ENCODE data around the gene HBG2. TPM values are rescaled to one million over a fixed set of nuclear protein-coding genes. Genes with fewer than 3 reads are reported as not detected.

HBG2 gene
- total RNA-seq, 4 donors from 2014 or later, result not detected

GRCh38 chr11:5224538-5225479 lies 29.8 kb downstream of the HBG2 start:
- WGBS, 2 donors, result 74 to 83% methylated on average over 6 of the region's 6 CpGs
- Histone ChIP-seq H3K4me3 (replicated peaks in 1 of 3) (no peak overlapping the region), H3K9me3 (no peaks in the 10 kb centered on the region), H3K36me3 (no peaks in the 10 kb centered on the region), H3K27me3 (no peaks in the 10 kb centered on the region), H3K4me1 (no peaks in the 10 kb centered on the region), H3K27ac (no peak overlapping the region)
- TF ChIP-seq CTCF (IDR thresholded peaks at IDR 0.05), result no peak
- intact Hi-C loops (cut with DNase I), result no loop called here
- no peak for DNase-seq

- no peaks in the 10 kb centered on the region for H3K9me3 ChIP-seq
- 84 to 85% methylated on average over 1 of the region's 1 CpG for WGBS, 2 donors
- no peak for DNase-seq
Measured at GRCh38 chr11:5223686-5224085, 30.9 kb downstream of the HBG2 start.

GRCh38 chr11:5223146-5223545 lies 31.4 kb downstream of the HBG2 start:
- no peaks in the 10 kb centered on the region for H3K9me3 ChIP-seq
- no peaks in the 10 kb centered on the region for H3K36me3 ChIP-seq
- H3K27ac ChIP-seq, result no peak overlapping the region
- TF ChIP-seq CTCF (IDR thresholded peaks at IDR 0.05) (no peak), POLR2A (IDR thresholded peaks at IDR 0.05) (no peak)
- DNase-seq, result no peak
- WGBS, 2 donors, result 91 to 93% methylated on average over 6 of the region's 6 CpGs
- no peaks in the 10 kb centered on the region for H3K27me3 ChIP-seq
- no peak overlapping the region for H3K4me3 ChIP-seq (replicated peaks in 1 of 3)
- H3K4me1 ChIP-seq, result no peaks in the 10 kb centered on the region
- intact Hi-C loops (cut with DNase I), result no loop called here

More at GRCh38 chr11:5223686-5224085, 30.9 kb downstream of the HBG2 start:
- Histone ChIP-seq H3K36me3 (no peaks in the 10 kb centered on the region), H3K4me1 (no peaks in the 10 kb centered on the region), H3K27ac (no peak overlapping the region), H3K27me3 (no peaks in the 10 kb centered on the region), H3K4me3 (replicated peaks in 1 of 3) (no peak overlapping the region)
- intact Hi-C loops (cut with DNase I), result no loop called here
- TF ChIP-seq CTCF (IDR thresholded peaks at IDR 0.05) (no peak), POLR2A (IDR thresholded peaks at IDR 0.05) (no peak)

GRCh38 chr11:5210376-5210885 lies 44.1 kb downstream of the HBG2 start:
- WGBS, 2 donors, result 38 to 49% methylated on average over 7 of the region's 7 CpGs

More at GRCh38 chr11:5210376-5210885, 44.1 kb downstream of the HBG2 start:
- no peak overlapping the region for H3K4me3 ChIP-seq (replicated peaks in 1 of 3)
- no peaks in the 10 kb centered on the region for H3K9me3 ChIP-seq
- H3K36me3 ChIP-seq, result no peaks in the 10 kb centered on the region
- no peak overlapping the region for H3K27ac ChIP-seq
- no peaks in the 10 kb centered on the region for H3K27me3 ChIP-seq
- no peaks in the 10 kb centered on the region for H3K4me1 ChIP-seq
- TF ChIP-seq CTCF (IDR thresholded peaks at IDR 0.05) (no peak), POLR2A (IDR thresholded peaks at IDR 0.05) (no peak)
- intact Hi-C loops (cut with DNase I), result no loop called here
- DNase-seq, result no peak

Measured in thyroid gland (tissue), 4 donors.